IMR-90 (cell line): Measurements from ENCODE around the gene WWC2. TPM values are rescaled to one million over a fixed set of nuclear protein-coding genes. Genes with fewer than 3 reads are reported as not detected.

Experiments used
- ATAC-seq: fragments of 200-7000 bp; cut with Tn5 transposase; 2 replicates; pipeline ENCODE4 v1.9.1; 2020; ENCODE audit warnings: low read depth, mild to moderate bottlenecking, moderate library complexity
- BruUV-seq: library from RNA; stranded (reverse); fragments of 400-500 nt; replicated peaks from 2 replicates; lab custom pipeline; 2021; lab: Mats Ljungman, UMichigan
- CTCF ChIA-PET: fragments of 300-600 bp; formaldehyde crosslinking; extraction: SDS; loops from one replicate; lab custom pipeline; 2021; ENCODE audit warnings: antibody characterized with exemption; lab: Yijun Ruan, JAX
- POLR2A ChIA-PET: fragments of 300-600 bp; sonication (Branson Sonifier 250); formaldehyde crosslinking; loops from one replicate; lab custom pipeline; 2022; ENCODE audit warnings: antibody characterized with exemption; ENCODE audit not compliant: unreplicated experiment; lab: Charles Lee
- DNase-seq: peaks from one replicate; pipeline ENCODE4 v3.0.0; 2013
- H2AFZ ChIP-seq: replicated peaks from 2 replicates; pipeline ENCODE3; 2013; ENCODE audit warnings: low read length, mild to moderate bottlenecking; ENCODE audit not compliant: poor library complexity
- H2AK5ac ChIP-seq: 2 replicates; pipeline ENCODE4 v1.6.1; 2013; ENCODE audit warnings: low read depth, low read length, inconsistent platforms
- H2AK9ac ChIP-seq: replicated peaks from 2 replicates; pipeline ENCODE3; 2013; ENCODE audit warnings: mild to moderate bottlenecking, low read depth, low read length, moderate library complexity; ENCODE audit not compliant: poor library complexity
- H2BK120ac ChIP-seq: 2 replicates; pipeline ENCODE4 v1.6.1; 2013; ENCODE audit warnings: low read depth, low read length, inconsistent platforms
- H2BK15ac ChIP-seq: 3 replicates; pipeline ENCODE4 v1.6.1; 2013; ENCODE audit warnings: low read depth, low read length, inconsistent platforms
- H2BK20ac ChIP-seq: 2 replicates; pipeline ENCODE4 v1.6.1; 2013; ENCODE audit warnings: low read depth, mild to moderate bottlenecking, inconsistent platforms, low read length, moderate library complexity
- H2BK5ac ChIP-seq: 2 replicates; pipeline ENCODE4 v1.6.1; 2013; ENCODE audit warnings: mild to moderate bottlenecking, low read depth, low read length, inconsistent platforms; ENCODE audit not compliant: poor library complexity, severe bottlenecking
- H3K14ac ChIP-seq: replicated peaks from 2 replicates; pipeline ENCODE4 v1.6.1; 2013; ENCODE audit warnings: low read depth, low read length, inconsistent platforms
- H3K18ac ChIP-seq: 2 replicates; pipeline ENCODE4 v1.6.1; 2013; ENCODE audit warnings: low read depth, low read length, control low read depth
- H3K23ac ChIP-seq: 2 replicates; pipeline ENCODE4 v1.6.1; 2013; ENCODE audit warnings: low read depth, low read length, inconsistent platforms
- H3K27ac ChIP-seq: 2 replicates; pipeline ENCODE4 v1.5.1; 2013; ENCODE audit warnings: mild to moderate bottlenecking, control low read depth, low read length; ENCODE audit not compliant: insufficient read depth
- H3K27me3 ChIP-seq: 2 replicates; pipeline ENCODE4 v1.6.1; 2013; ENCODE audit warnings: low read length; ENCODE audit not compliant: control insufficient read depth, insufficient read depth
- H3K36me3 ChIP-seq: 2 replicates; pipeline ENCODE4 v1.6.1; 2013; ENCODE audit warnings: low read length, mixed read lengths; ENCODE audit not compliant: control insufficient read depth, insufficient read depth
- H3K4ac ChIP-seq: 2 replicates; pipeline ENCODE4 v1.6.1; 2013; ENCODE audit warnings: low read depth, low read length, inconsistent platforms
- H3K4me1 ChIP-seq: 2 replicates; pipeline ENCODE4 v1.6.1; 2013; ENCODE audit warnings: low read length, mixed read lengths; ENCODE audit not compliant: control insufficient read depth, insufficient read depth
- H3K4me2 ChIP-seq: 2 replicates; pipeline ENCODE4 v1.6.1; 2013; ENCODE audit warnings: low read depth, mild to moderate bottlenecking, control low read depth, low read length, moderate library complexity
- H3K4me3 ChIP-seq: 2 replicates; pipeline ENCODE4 v1.5.1; 2013; ENCODE audit warnings: low read depth, mild to moderate bottlenecking, control low read depth, low read length, moderate library complexity; ENCODE audit not compliant: insufficient read depth
- H3K56ac ChIP-seq: 2 replicates; pipeline ENCODE4 v1.6.1; 2013; ENCODE audit warnings: low read length, inconsistent platforms; ENCODE audit not compliant: insufficient read depth; ENCODE audit errors: extremely low read depth
- H3K79me1 ChIP-seq, 2 experiments: 2 replicates each; pipeline ENCODE4 v1.6.1; 2013; ENCODE audit warnings: low read length in 2 of 2, inconsistent platforms in 1 of 2, low read depth in 1 of 2
- H3K9ac ChIP-seq: 2 replicates; pipeline ENCODE4 v1.6.1; 2013; ENCODE audit warnings: low read depth, low read length, control low read depth
- H3K9me1 ChIP-seq: 2 replicates; pipeline ENCODE4 v1.6.1; 2013; ENCODE audit warnings: low read length, inconsistent platforms; ENCODE audit not compliant: insufficient read depth
- H3K9me3 ChIP-seq: 2 replicates; pipeline ENCODE4 v1.6.1; 2013; ENCODE audit warnings: low read length; ENCODE audit not compliant: control insufficient read depth, insufficient read depth
- H4K20me1 ChIP-seq: 2 replicates; pipeline ENCODE4 v1.6.1; 2013; ENCODE audit warnings: low read length, inconsistent platforms; ENCODE audit not compliant: insufficient read depth
- H4K5ac ChIP-seq: 2 replicates; pipeline ENCODE4 v1.6.1; 2013; ENCODE audit warnings: mild to moderate bottlenecking, low read depth, low read length, control low read depth
- H4K8ac ChIP-seq, 2 experiments: 2 replicates each; pipeline ENCODE4 v1.6.1; 2013; ENCODE audit warnings: low read depth in 2 of 2, low read length in 2 of 2, control low read depth in 1 of 2, inconsistent platforms in 1 of 2
- H4K91ac ChIP-seq: 2 replicates; pipeline ENCODE4 v1.6.1; 2013; ENCODE audit warnings: low read depth, low read length, inconsistent platforms; ENCODE audit not compliant: insufficient read depth
- CHD1 ChIP-seq: IDR thresholded peaks from 2 replicates; pipeline ENCODE4 v1.6.1; 2012; ENCODE audit warnings: low read depth, low read length, improper control_type of control experiment
- CTCF ChIP-seq: conservative IDR thresholded peaks from 2 replicates; pipeline ENCODE4 v1.5.1; 2012; ENCODE audit warnings: mild to moderate bottlenecking, low read depth, low read length, improper control_type of control experiment
- FOS ChIP-seq: fragments of 150-350 bp; IDR thresholded peaks from 2 replicates; pipeline ENCODE4 v1.6.1; 2016; ENCODE audit warnings: low read depth, low read length
- MAFK ChIP-seq: IDR thresholded peaks from 2 replicates; pipeline ENCODE4 v1.6.1; 2012; ENCODE audit warnings: low read depth, low read length, improper control_type of control experiment
- MAZ ChIP-seq: IDR thresholded peaks from 2 replicates; pipeline ENCODE4 v1.6.1; 2012; ENCODE audit warnings: low read depth, mild to moderate bottlenecking, low read length, improper control_type of control experiment, moderate library complexity, borderline replicate concordance
- WGBS, 2 experiments: methylation state at CpG; one replicate each; pipeline versions ENCODE4 v1.1.5 to v1.1.7; 2013; ENCODE audit warnings: missing lambda C conversion rate in 2 of 2; ENCODE audit not compliant: insufficient read length in 1 of 2; ENCODE audit errors: extremely low coverage in 2 of 2; 5-methylcytosine and 5-hydroxymethylcytosine counted together
- dilution Hi-C: fragments of 300-500 bp; cut with HindIII; formaldehyde crosslinking; loops from one replicate; pipeline ENCODE4 v1.14.3; 2018; ENCODE audit warnings: low sequenced_read_pairs; ENCODE audit not compliant: unreplicated experiment
- in situ Hi-C: fragments of 300-500 bp; cut with MboI; formaldehyde crosslinking; loops from 3 replicates; pipeline ENCODE4 v1.14.3; 2019; ENCODE audit warnings: low sequenced_read_pairs, inconsistent platforms, mixed read lengths
- intact Hi-C: fragments of 100-400 bp; cut with micrococcal nuclease; formaldehyde crosslinking; loops from 2 replicates; pipeline ENCODE4 v1.10.0; 2022
- polyA plus RNA-seq, 3 experiments: library from polyadenylated mRNA; depleted of rRNA; stranded (reverse); fragments of >200 nt; gene quantifications; 2 replicates each; pipeline ENCODE4 v1.2.3, GENCODE V29; 2012; ENCODE audit warnings: low replicate concordance in 1 of 3
- total RNA-seq: library from RNA; depleted of rRNA; stranded (reverse); fragments of >200 nt; gene quantifications from 2 replicates; pipeline ENCODE4 v1.2.3, GENCODE V29; 2012

Gene WWC2
- total and polyA plus RNA-seq, 2 of the 4 experiments (the other 2 are of a cell fraction), result 26.6 to 27.4 TPM

GRCh38 chr4:183250831-183251230 is 151.8 kb downstream of the WWC2 start:
- Histone ChIP-seq H3K14ac (no peak overlapping the region), H3K27ac (no peak overlapping the region), H2AK9ac (no peak overlapping the region), H2BK15ac (no peak overlapping the region), H3K18ac (no peak overlapping the region), H3K27me3 (no peaks in the 10 kb centered on the region), H3K79me1 (peaks cover 0 to 3% of the 10 kb centered on the region in 2 experiments; a peak in 1 of 4 replicates), H2AFZ (no peak overlapping the region), H3K9me3 (no peaks in the 10 kb centered on the region), H4K8ac (no peak overlapping the region), H2BK20ac (no peak overlapping the region), H3K4ac (no peak overlapping the region), H3K36me3 (peaks cover 28% of the 10 kb centered on the region), H4K5ac (no peak overlapping the region), H3K4me2 (no peak overlapping the region), H3K23ac (no peak overlapping the region), H4K20me1 (no peaks in the 10 kb centered on the region), H3K9me1 (peaks cover 2% of the 10 kb centered on the region; the same call in 1 of the 2 replicates), H2AK5ac (no peak overlapping the region), H3K4me3 (no peak overlapping the region), H3K56ac (no peak overlapping the region), H4K91ac (no peak overlapping the region), H3K9ac (no peak overlapping the region), H2BK120ac (no peak overlapping the region), H3K4me1 (no peaks in the 10 kb centered on the region), H2BK5ac (no peak overlapping the region)
- in situ Hi-C loops, result loop anchor here (25.0 kb wide), 1 partner anchor 789 kb away; no protein-coding TSS in a partner anchor
- no CpG with 5 or more reads among the region's 2 CpGs for WGBS, 2 experiments
- CTCF ChIA-PET, result interaction anchor here (1.1 to 4.3 kb wide), 3 partner anchors 12 to 177 kb away, joined by 4 to 23 read pairs (median 17); no protein-coding TSS in a partner anchor
- POLR2A ChIA-PET, result interaction anchor here (0.6 kb wide), 1 partner anchor 138 kb away, joined by 35 read pairs; no protein-coding TSS in a partner anchor
- TF ChIP-seq MAZ, result no peak
- no peak for TF ChIP-seq MAFK
- TF ChIP-seq CTCF, result no peak
- no peak for TF ChIP-seq FOS
- TF ChIP-seq CHD1, result no peak
- intact Hi-C loops, result loop anchor here (1.0 kb wide), 1 partner anchor 177 kb away; no protein-coding TSS in a partner anchor
- DNase-seq (no peak), ATAC-seq (no peak)
- dilution Hi-C loops, result loop anchor here (25.0 kb wide), 1 partner anchor 339 kb away; the partner anchor contains the start of gene DCTD
- BruUV-seq, result no TSS peak
